ENCODE data around the gene ZBTB4. TPM values are rescaled to one million over a fixed set of nuclear protein-coding genes. Genes with fewer than 3 reads are reported as not detected.

The ZBTB4 gene
- polyA plus RNA-seq, 1 donor from 2014 or later: 8.0 TPM

- H3K4me2 ChIP-seq (ENCODE audit: low read length): peak overlapping the region; percentile 79
- H3K27me3 ChIP-seq (ENCODE audit: insufficient read depth, low read depth, low read length): peaks cover 38% of the 10 kb centered on the region
- peak overlapping the region; percentile 99 for H3K27ac ChIP-seq (ENCODE audit: low read length)
- TF ChIP-seq EZH2 (IDR thresholded peaks at IDR 0.05; ENCODE audit: borderline replicate concordance, insufficient read depth, low read length, poor library complexity, severe bottlenecking): no peak
- TF ChIP-seq MXI1 (conservative IDR thresholded peaks at IDR 0.05; ENCODE audit: poor library complexity, severe bottlenecking): no peak
- TF ChIP-seq SMC3 (conservative IDR thresholded peaks at IDR 0.05; ENCODE audit: poor library complexity): no peak
- no peak for TF ChIP-seq CTCF (IDR thresholded peaks at IDR 0.05; ENCODE audit: poor library complexity, severe bottlenecking)
- no peak for TF ChIP-seq POLR2AphosphoS5 (IDR thresholded peaks at IDR 0.05)
- no peaks in the 10 kb centered on the region for H4K20me1 ChIP-seq (ENCODE audit: insufficient read depth)
- H3K79me2 ChIP-seq (replicated peaks; ENCODE audit: insufficient read depth, low read length): no peaks in the 10 kb centered on the region
- no peak overlapping the region for H2AFZ ChIP-seq (ENCODE audit: low read depth, low read length)
- H3K9ac ChIP-seq (ENCODE audit: low read length): peak overlapping the region; percentile 97
- H3K9me3 ChIP-seq (ENCODE audit: low read length): no peaks in the 10 kb centered on the region
- H3F3A ChIP-seq (ENCODE audit: insufficient read depth, low read length, poor library complexity, severe bottlenecking): peaks cover 4% of the 10 kb centered on the region
- peak overlapping the region; percentile 85 for H3K4me3 ChIP-seq (ENCODE audit: low read length)
- no peaks in the 10 kb centered on the region for H3K36me3 ChIP-seq (ENCODE audit: insufficient read depth, low read length)
- no peaks in the 10 kb centered on the region for H3K9me2 ChIP-seq (ENCODE audit: insufficient read depth, low read length)
Observed at GRCh38 chr17:7442142-7442541, 37.3 kb downstream of the ZBTB4 start.

- H3K79me2 ChIP-seq (replicated peaks; ENCODE audit: insufficient read depth, low read length): no peaks in the 10 kb centered on the region
- H3K9ac ChIP-seq (ENCODE audit: low read length): peak overlapping the region; percentile 97
- H2AFZ ChIP-seq (ENCODE audit: low read depth, low read length): no peak overlapping the region
- H3K36me3 ChIP-seq (ENCODE audit: insufficient read depth, low read length): no peaks in the 10 kb centered on the region
- peak overlapping the region; percentile 99 for H3K27ac ChIP-seq (ENCODE audit: low read length)
- no peaks in the 10 kb centered on the region for H4K20me1 ChIP-seq (ENCODE audit: insufficient read depth)
- H3K9me3 ChIP-seq (ENCODE audit: low read length): no peaks in the 10 kb centered on the region
- H3K4me2 ChIP-seq (ENCODE audit: low read length): peak overlapping the region; percentile 79
- H3K4me3 ChIP-seq (ENCODE audit: low read length): peak overlapping the region; percentile 85
- TF ChIP-seq MXI1 (conservative IDR thresholded peaks at IDR 0.05; ENCODE audit: poor library complexity, severe bottlenecking) (no peak), EZH2 (IDR thresholded peaks at IDR 0.05; ENCODE audit: borderline replicate concordance, insufficient read depth, low read length, poor library complexity, severe bottlenecking) (no peak), RAD21 (conservative IDR thresholded peaks at IDR 0.05) (no peak), SMC3 (conservative IDR thresholded peaks at IDR 0.05; ENCODE audit: poor library complexity) (peak; percentile 31), TAF1 (IDR thresholded peaks at IDR 0.05; ENCODE audit: low read depth) (peak; percentile 9), REST (IDR thresholded peaks at IDR 0.05; ENCODE audit: borderline replicate concordance) (peak; percentile 99), POLR2AphosphoS5 (IDR thresholded peaks at IDR 0.05) (no peak), EP300 (conservative IDR thresholded peaks at IDR 0.05; ENCODE audit: poor library complexity, severe bottlenecking) (no peak), CTCF (IDR thresholded peaks at IDR 0.05; ENCODE audit: poor library complexity, severe bottlenecking) (no peak)
- H3K27me3 ChIP-seq (ENCODE audit: insufficient read depth, low read depth, low read length): peaks cover 40% of the 10 kb centered on the region
- H3K9me2 ChIP-seq (ENCODE audit: insufficient read depth, low read length): no peaks in the 10 kb centered on the region
- H3F3A ChIP-seq (ENCODE audit: insufficient read depth, low read length, poor library complexity, severe bottlenecking): peaks cover 4% of the 10 kb centered on the region
Observed at GRCh38 chr17:7441266-7441665, 38.2 kb downstream of the ZBTB4 start.

Data from neural cell (in vitro differentiated cells).